Heart right ventricle (tissue), 16 donors: Measurements from ENCODE around the gene TPM2. TPM values are rescaled to one million over a fixed set of nuclear protein-coding genes. Genes with fewer than 3 reads are reported as not detected.

Experiments used
- ATAC-seq, 8 donors: fragments of 200-7000 bp; cut with Tn5 transposase; one replicate each; pipeline ENCODE4 v1.9.1; 2020; ENCODE audit warnings: mild to moderate bottlenecking in 8 of 8, moderate library complexity in 8 of 8, moderate number of reproducible peaks in 1 of 8
- DNase-seq, 2 donors: peaks; one replicate each; pipeline ENCODE4 v3.0.0-alpha.2; 2020
- H3K27ac ChIP-seq, 10 donors: fragments of 200-600 bp; sonication (generic) in 2 of 10; one replicate each; pipeline versions ENCODE4 v1.5.0 to v1.8.0; 2020 to 2022; ENCODE audit warnings: mild to moderate bottlenecking in 3 of 10
- H3K27me3 ChIP-seq, 7 donors: fragments of 200-600 bp; one replicate each; pipeline ENCODE4 v1.8.0; 2021 to 2022; ENCODE audit warnings: mild to moderate bottlenecking in 2 of 7
- H3K36me3 ChIP-seq, 9 donors: fragments of 200-600 bp; sonication (generic) in 1 of 9; one replicate each; pipeline versions ENCODE4 v1.5.0 to v1.8.0; 2020 to 2022; ENCODE audit warnings: mild to moderate bottlenecking in 2 of 9
- H3K4me1 ChIP-seq, 9 donors: fragments of 200-600 bp; sonication (generic) in 1 of 9; one replicate each; pipeline versions ENCODE4 v1.5.0 to v1.8.0; 2020 to 2022; ENCODE audit warnings: mild to moderate bottlenecking in 4 of 9
- H3K4me3 ChIP-seq, 10 donors: fragments of 200-600 bp; sonication (generic) in 2 of 10; one replicate each; pipeline versions ENCODE4 v1.5.0 to v1.8.0; 2020 to 2022; ENCODE audit warnings: mild to moderate bottlenecking in 7 of 10, moderate library complexity in 2 of 10
- H3K9me3 ChIP-seq, 11 donors: fragments of 200-600 bp in 10 of 11; sonication (generic) in 2 of 11; one replicate each; pipeline versions ENCODE4 v1.5.0 to v1.8.0; 2013 to 2022; ENCODE audit warnings: mild to moderate bottlenecking in 2 of 11, control low read depth in 1 of 11, moderate library complexity in 1 of 11
- WGBS, 2 donors: extraction: QIAGEN DNeasy Blood & Tissue Kit; methylation state at CpG; one replicate each; pipeline ENCODE4 v1.1.7; 2013; ENCODE audit warnings: inconsistent platforms in 1 of 2; 5-methylcytosine and 5-hydroxymethylcytosine counted together
- intact Hi-C, 10 donors: fragments of 100-400 bp; cut with DNase I; formaldehyde crosslinking; loops; one replicate each; pipeline versions ENCODE4 v1.11.1 to v1.14.2; 2022
- polyA plus RNA-seq, 2 donors: library from polyadenylated mRNA; stranded (reverse); fragments of 200-250 nt; gene quantifications; one replicate each; pipeline ENCODE4 v1.2.3, GENCODE V29; 2013
- total RNA-seq, 10 donors: library from RNA; stranded (reverse); fragmentation: NEBNext Ultra II Directional in 3 of 10; extraction: Animal tissue kit (Norgen Biotek cat#: 25700) in 3 of 10; gene quantifications; one replicate each; pipeline versions ENCODE4 v1.2.1 to v1.2.4, GENCODE V29; 2021 to 2023
- TF ChIP-seq, protein P1 (sequence below), 9 donors: fragments of 200-600 bp; sonication (generic) in 2 of 9; IDR thresholded peaks; one replicate each; pipeline versions ENCODE4 v1.5.0 to v1.8.0; 2021 to 2022; ENCODE audit warnings: antibody characterized with exemption in 9 of 9, mild to moderate bottlenecking in 5 of 9, moderate library complexity in 1 of 9
- donor health status: Arrhythmogenic right ventricular cardiomyopathy.
- donor health status: ischemic (EF 13 %, LVEDD 7.1; RV severe dilation, severe dysfunction).
- donor health status: healthy with polysubstance abuse.
- donor health status: DM: no; HTN: yes; CAD: no.
- donor health status: DM: no; HTN: no; CAD: no.
- donor health status: ischemic (EF 25% LVEDD 6.9; RV normal size, moderate dysfunction).
- donor health status: ischemic (EF 25% LVEDD 5.7; RV mildly dilated, moderate dysfunction).
- donor health status: healthy.
- donor health status: DM: yes; HTN: yes; CAD: no.
- donor health status: Ischemic cardiomyopathy.
- donor health status: ischemic (EF 35%, LVEDD 5.7; RV mildly dilated, moderate dysfunction).
- donor health status: nonischemic (EF 11% LVEDD 7.7; RV severe dilation, severe dysfunction).
- donor health status: DM: yes; HTN: yes; CAD: no.
- donor health status: PGD.
- donor health status: ischemic (EF 29% LVEDD 5.4; RV normal size, mild dysfunction).
- donor health status: nonischemic (EF 23%, LVEDD 6.1; RV moderate dilation, normal function).

TPM2 gene
- total and polyA plus RNA-seq, 12 donors = 548 to 1,940 (median 784) TPM

DNA sequence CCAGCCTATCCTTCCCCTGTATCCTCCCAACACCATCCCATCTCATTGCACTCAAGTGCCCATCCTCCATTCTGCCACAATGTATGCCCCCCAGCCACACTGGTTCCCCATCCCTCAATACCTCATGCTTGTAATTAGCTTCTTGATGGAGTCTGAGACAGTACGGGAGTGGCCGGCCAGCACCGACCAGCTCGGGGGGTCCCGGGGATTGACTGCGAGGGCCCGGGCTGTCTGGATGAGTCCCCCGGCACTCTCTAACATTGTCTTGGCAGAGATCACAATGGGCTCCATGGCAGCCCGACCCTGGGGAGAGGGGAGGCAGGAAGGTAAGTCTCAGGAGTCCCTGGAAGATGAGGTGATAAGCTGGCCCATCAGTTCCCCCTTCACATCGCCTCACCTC lies 17.2 kb upstream of the TPM2 start:
- Histone ChIP-seq H3K4me1 (peaks cover 0 to 10% (median 0%) of the 10 kb centered on the region in 9 donors), H3K9me3 (no peaks in the 10 kb centered on the region), H3K27ac (no peak overlapping the region), H3K4me3 (no peak overlapping the region), H3K27me3 (no peaks in the 10 kb centered on the region), H3K36me3 (peaks cover 19 to 100% (median 96%) of the 10 kb centered on the region in 9 donors)
- intact Hi-C loops = no loop called here
- 88 to 94% methylated on average over 10 of the region's 10 CpGs for WGBS, 2 donors
- ATAC-seq (no peak), DNase-seq (no peak)
- TF ChIP-seq, protein P1, sequence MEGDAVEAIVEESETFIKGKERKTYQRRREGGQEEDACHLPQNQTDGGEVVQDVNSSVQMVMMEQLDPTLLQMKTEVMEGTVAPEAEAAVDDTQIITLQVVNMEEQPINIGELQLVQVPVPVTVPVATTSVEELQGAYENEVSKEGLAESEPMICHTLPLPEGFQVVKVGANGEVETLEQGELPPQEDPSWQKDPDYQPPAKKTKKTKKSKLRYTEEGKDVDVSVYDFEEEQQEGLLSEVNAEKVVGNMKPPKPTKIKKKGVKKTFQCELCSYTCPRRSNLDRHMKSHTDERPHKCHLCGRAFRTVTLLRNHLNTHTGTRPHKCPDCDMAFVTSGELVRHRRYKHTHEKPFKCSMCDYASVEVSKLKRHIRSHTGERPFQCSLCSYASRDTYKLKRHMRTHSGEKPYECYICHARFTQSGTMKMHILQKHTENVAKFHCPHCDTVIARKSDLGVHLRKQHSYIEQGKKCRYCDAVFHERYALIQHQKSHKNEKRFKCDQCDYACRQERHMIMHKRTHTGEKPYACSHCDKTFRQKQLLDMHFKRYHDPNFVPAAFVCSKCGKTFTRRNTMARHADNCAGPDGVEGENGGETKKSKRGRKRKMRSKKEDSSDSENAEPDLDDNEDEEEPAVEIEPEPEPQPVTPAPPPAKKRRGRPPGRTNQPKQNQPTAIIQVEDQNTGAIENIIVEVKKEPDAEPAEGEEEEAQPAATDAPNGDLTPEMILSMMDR (IDR thresholded peaks at IDR 0.05) = no peak

DNA sequence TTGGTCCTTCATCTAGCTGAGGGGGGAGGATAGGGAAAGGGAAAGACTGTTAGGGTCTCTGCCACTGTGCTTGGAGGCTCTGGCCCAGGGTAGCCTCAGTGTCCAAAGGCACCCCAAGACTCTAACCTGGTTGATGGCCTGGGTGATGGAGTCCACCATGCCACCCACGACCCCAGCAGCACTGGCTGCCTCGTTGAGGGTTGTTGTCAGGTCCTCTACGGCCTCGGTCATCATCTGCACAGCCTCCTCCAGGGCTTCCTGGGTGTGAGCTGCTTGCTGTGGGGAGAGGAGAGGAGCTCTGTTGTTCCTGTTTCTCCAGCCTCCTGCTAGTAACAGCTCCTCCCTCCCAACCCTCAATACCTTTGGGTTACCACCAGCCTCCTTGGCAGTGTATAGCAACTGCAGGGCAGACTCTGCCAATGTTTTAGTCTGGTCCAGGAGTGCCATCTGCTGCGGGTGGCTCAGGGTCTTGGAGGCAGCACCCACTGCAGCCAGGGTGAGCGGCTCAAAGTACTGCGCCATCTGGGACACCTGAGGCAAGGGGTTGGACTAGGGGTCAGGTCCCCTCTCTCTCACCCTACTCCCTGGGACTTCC lies 16.2 kb upstream of the TPM2 start:
- no peak for DNase-seq
- peaks cover 0 to 13% (median 0%) of the 10 kb centered on the region in 9 donors for H3K4me1 ChIP-seq
- H3K4me3 ChIP-seq = no peak overlapping the region
- TF ChIP-seq, protein P1 (IDR thresholded peaks at IDR 0.05) = no peak
- H3K27ac ChIP-seq = no peak overlapping the region
- H3K9me3 ChIP-seq = no peaks in the 10 kb centered on the region
- H3K27me3 ChIP-seq = no peaks in the 10 kb centered on the region
- ATAC-seq = no peak
- intact Hi-C loops = no loop called here
- H3K36me3 ChIP-seq = peaks cover 19 to 100% (median 96%) of the 10 kb centered on the region in 9 donors
- 89 to 97% methylated on average over 7 of the region's 7 CpGs for WGBS, 2 donors

DNA sequence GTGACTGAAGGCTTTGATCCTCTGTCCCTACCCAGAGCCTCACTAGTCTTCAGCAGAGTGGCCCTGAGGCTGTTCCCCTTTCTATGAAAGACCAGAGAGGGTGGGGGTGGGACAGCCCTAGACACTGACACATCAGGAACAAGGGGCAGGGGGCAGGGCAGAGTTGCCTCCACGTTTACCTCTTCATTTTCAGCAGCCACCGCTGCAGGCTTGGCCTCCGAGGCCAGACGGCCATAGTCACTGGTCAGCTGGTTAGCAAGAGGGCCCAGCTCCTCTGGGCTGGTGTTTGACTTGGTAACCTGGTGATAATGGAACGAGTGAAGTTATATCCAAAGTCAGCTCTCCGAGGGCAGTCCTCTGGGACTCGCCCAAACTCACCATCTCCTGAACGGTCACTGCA lies 15.6 kb upstream of the TPM2 start:
- H3K27ac ChIP-seq = peak overlapping the region in 2 of 10 donors; percentile 9 to 44
- ATAC-seq (no peak), DNase-seq (no peak)
- no peak overlapping the region for H3K4me3 ChIP-seq
- peaks cover 0 to 19% (median 5%) of the 10 kb centered on the region in 9 donors for H3K4me1 ChIP-seq
- no peaks in the 10 kb centered on the region for H3K9me3 ChIP-seq
- TF ChIP-seq, protein P1 (IDR thresholded peaks at IDR 0.05) = no peak
- intact Hi-C loops = no loop called here
- 78 to 82% methylated on average over 8 of the region's 8 CpGs for whole genome bisulfite sequencing, 2 donors
- H3K27me3 ChIP-seq = no peaks in the 10 kb centered on the region
- H3K36me3 ChIP-seq = peaks cover 16 to 100% (median 96%) of the 10 kb centered on the region in 9 donors

DNA sequence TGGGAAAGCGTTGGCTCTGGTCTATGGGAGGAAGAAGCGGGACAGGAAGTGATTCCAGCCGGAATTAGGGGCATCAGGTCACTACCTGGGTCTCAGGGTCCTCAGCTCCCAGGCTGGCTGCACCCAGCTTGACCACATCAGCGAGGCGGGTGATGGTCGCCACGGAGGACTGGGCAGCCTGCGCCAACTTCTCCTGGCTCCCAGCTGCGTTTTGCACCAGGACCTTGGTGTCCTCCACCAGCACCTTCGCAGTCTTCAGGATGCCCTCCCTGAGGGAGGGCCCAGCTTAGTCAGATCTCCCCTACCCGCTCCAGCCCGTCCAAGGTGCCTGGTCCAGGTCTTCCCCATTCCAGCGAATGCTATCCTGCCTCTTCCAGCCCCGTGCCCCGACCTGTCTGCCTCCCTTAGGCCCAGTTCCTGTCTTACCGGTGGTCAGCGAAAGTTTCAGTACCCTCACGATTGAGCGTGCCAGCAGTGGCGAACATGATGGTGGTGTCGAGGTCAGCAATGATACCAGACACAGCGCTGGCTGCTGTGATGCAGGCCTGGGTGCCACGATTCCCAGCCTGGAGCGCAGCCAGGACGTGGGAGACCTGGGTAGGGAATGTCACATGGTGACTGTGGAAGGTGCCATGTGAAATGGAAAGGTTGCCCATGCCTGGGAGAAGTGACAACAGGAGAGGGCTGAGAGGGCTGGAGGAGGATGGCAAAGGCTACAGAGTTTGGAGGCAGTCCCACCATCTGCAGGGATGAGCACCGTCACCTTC lies 14.4 kb upstream of the TPM2 start:
- WGBS, 2 donors = 88 to 90% methylated on average over 26 of the region's 26 CpGs
- Histone ChIP-seq H3K4me3 (no peak overlapping the region), H3K9me3 (no peaks in the 10 kb centered on the region), H3K4me1 (peaks cover 0 to 23% (median 5%) of the 10 kb centered on the region in 9 donors), H3K27me3 (no peaks in the 10 kb centered on the region), H3K27ac (peak overlapping the region in 1 of 10 donors; percentile 44), H3K36me3 (peaks cover 20 to 100% (median 100%) of the 10 kb centered on the region in 9 donors)
- peak; percentile 38 to 59 for DNase-seq
- peak in 7 of 8 donors; percentile 21 to 68 (median 58) for ATAC-seq
- TF ChIP-seq, protein P1 (IDR thresholded peaks at IDR 0.05) = no peak
- intact Hi-C loops = no loop called here
